HEK293 (cell line): Measurements from ENCODE around the gene CAPS.

Experiments used
- KLF10 ChIP-seq: fragments of 450-650 bp; IDR thresholded peaks from 2 replicates; pipeline ENCODE4 v1.5.1; 2018; ENCODE audit warnings: missing biosample characterization, mild to moderate bottlenecking, missing genetic modification characterization
- TF ChIP-seq, protein P1 (sequence below): fragments of 450-650 bp; formaldehyde crosslinking; IDR thresholded peaks from 2 replicates; pipeline ENCODE4 v1.5.1; 2016; ENCODE audit warnings: missing biosample characterization, missing genetic modification characterization
- TF ChIP-seq, protein P2 (sequence below): fragments of 450-650 bp; formaldehyde crosslinking; IDR thresholded peaks from 2 replicates; pipeline ENCODE4 v1.5.1; 2016; ENCODE audit warnings: missing biosample characterization, missing genetic modification characterization

DNA sequence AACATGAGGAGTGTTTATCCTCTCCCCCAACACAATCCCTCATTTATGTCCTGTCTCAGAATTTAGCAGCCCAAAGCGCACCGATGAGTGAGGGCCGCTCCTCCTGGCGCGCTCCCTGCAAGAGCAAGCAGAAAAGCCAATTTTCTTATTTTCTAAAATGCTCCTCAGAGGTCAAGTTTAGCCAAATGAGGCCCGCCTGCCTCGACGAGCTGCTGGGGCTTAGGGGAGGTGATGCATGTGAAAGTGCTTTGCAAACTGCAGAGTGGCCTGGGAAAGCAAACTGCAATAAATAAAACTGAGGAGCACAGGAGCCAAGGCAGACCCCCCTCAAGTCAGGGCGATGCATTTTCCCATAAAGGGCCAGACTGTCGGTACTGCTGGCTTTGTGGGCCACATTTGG is 29.0 kb downstream of the CAPS start:
- TF ChIP-seq, protein P1, sequence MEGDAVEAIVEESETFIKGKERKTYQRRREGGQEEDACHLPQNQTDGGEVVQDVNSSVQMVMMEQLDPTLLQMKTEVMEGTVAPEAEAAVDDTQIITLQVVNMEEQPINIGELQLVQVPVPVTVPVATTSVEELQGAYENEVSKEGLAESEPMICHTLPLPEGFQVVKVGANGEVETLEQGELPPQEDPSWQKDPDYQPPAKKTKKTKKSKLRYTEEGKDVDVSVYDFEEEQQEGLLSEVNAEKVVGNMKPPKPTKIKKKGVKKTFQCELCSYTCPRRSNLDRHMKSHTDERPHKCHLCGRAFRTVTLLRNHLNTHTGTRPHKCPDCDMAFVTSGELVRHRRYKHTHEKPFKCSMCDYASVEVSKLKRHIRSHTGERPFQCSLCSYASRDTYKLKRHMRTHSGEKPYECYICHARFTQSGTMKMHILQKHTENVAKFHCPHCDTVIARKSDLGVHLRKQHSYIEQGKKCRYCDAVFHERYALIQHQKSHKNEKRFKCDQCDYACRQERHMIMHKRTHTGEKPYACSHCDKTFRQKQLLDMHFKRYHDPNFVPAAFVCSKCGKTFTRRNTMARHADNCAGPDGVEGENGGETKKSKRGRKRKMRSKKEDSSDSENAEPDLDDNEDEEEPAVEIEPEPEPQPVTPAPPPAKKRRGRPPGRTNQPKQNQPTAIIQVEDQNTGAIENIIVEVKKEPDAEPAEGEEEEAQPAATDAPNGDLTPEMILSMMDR (tag by site-specific recombination) = no peak
- TF ChIP-seq, protein P2, sequence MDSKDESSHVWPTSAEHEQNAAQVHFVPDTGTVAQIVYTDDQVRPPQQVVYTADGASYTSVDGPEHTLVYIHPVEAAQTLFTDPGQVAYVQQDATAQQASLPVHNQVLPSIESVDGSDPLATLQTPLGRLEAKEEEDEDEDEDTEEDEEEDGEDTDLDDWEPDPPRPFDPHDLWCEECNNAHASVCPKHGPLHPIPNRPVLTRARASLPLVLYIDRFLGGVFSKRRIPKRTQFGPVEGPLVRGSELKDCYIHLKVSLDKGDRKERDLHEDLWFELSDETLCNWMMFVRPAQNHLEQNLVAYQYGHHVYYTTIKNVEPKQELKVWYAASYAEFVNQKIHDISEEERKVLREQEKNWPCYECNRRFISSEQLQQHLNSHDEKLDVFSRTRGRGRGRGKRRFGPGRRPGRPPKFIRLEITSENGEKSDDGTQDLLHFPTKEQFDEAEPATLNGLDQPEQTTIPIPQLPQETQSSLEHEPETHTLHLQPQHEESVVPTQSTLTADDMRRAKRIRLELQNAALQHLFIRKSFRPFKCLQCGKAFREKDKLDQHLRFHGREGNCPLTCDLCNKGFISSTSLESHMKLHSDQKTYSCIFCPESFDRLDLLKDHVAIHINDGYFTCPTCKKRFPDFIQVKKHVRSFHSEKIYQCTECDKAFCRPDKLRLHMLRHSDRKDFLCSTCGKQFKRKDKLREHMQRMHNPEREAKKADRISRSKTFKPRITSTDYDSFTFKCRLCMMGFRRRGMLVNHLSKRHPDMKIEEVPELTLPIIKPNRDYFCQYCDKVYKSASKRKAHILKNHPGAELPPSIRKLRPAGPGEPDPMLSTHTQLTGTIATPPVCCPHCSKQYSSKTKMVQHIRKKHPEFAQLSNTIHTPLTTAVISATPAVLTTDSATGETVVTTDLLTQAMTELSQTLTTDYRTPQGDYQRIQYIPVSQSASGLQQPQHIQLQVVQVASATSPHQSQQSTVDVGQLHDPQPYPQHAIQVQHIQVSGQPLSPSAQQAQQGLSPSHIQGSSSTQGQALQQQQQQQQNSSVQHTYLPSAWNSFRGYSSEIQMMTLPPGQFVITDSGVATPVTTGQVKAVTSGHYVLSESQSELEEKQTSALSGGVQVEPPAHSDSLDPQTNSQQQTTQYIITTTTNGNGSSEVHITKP (tag by site-specific recombination) = no peak
- no peak for TF ChIP-seq KLF10
